HepG2 (cell line): ENCODE results near the gene TM2D1. TPM values are rescaled to one million over a fixed set of nuclear protein-coding genes. Genes with fewer than 3 reads are reported as not detected.

Experiments
- AFF4 ChIP-seq: sonication (generic); formaldehyde crosslinking; IDR thresholded peaks from 2 replicates; pipeline ENCODE4 v1.4.0; 2020; ENCODE audit warnings: missing genetic modification reagents
- NR1H2 ChIP-seq: sonication (generic); formaldehyde crosslinking; IDR thresholded peaks from 2 replicates; pipeline ENCODE4 v1.8.1; 2022; ENCODE audit warnings: low read depth, missing genetic modification reagents, borderline replicate concordance
- PHF5A ChIP-seq: IDR thresholded peaks from one replicate; pipeline ENCODE4 v1.6.1; 2018; ENCODE audit warnings: low read depth, missing genetic modification reagents; ENCODE audit not compliant: unreplicated experiment
- STAT5B ChIP-seq: sonication (generic); formaldehyde crosslinking; IDR thresholded peaks from 2 replicates; pipeline ENCODE4 v1.4.0; 2020; ENCODE audit warnings: missing genetic modification reagents
- TOPORS ChIP-seq: sonication (generic); formaldehyde crosslinking; IDR thresholded peaks from 2 replicates; pipeline ENCODE4 v1.8.0; 2023; ENCODE audit warnings: mild to moderate bottlenecking, missing genetic modification reagents
- ZBTB21 ChIP-seq: sonication (generic); formaldehyde crosslinking; IDR thresholded peaks from 2 replicates; pipeline ENCODE4 v1.4.0; 2020; ENCODE audit warnings: missing genetic modification reagents
- ZNF761 ChIP-seq: sonication (generic); formaldehyde crosslinking; conservative IDR thresholded peaks from 2 replicates; pipeline ENCODE4 v1.4.0; 2020; ENCODE audit warnings: mild to moderate bottlenecking, missing genetic modification reagents
- ZNF766 ChIP-seq: sonication (generic); formaldehyde crosslinking; IDR thresholded peaks from 2 replicates; pipeline ENCODE4 v1.5.0; 2020; ENCODE audit warnings: missing genetic modification reagents, borderline replicate concordance
- polyA plus RNA-seq, 8 experiments: library from polyadenylated mRNA; depleted of rRNA in 3 of 8; stranded (reverse) in 7 of 8; unstranded in 1 of 8; fragments of >200 nt; fragmentation: Illumina TruSeq in 4 of 8; extraction: Trizol in 4 of 8; gene quantifications; 2 replicates each; pipeline versions ENCODE4 v1.2.1 to v1.2.3, GENCODE V29; 2011 to 2016; ENCODE audit warnings: low read depth in 4 of 8, missing spikeins in 1 of 8, mixed read lengths in 1 of 8; ENCODE audit not compliant: insufficient read depth in 1 of 8
- total RNA-seq, 5 experiments: library from RNA; depleted of rRNA; stranded (reverse); fragments of >200 nt; fragmentation: Illumina TruSeq; extraction: Trizol; gene quantifications; 2 replicates each; pipeline ENCODE4 v1.2.3, GENCODE V29; 2016; ENCODE audit warnings: low read depth in 1 of 5
- TF ChIP-seq, protein P1 (sequence below): sonication (generic); formaldehyde crosslinking; IDR thresholded peaks from 2 replicates; pipeline ENCODE4 v1.4.0; 2020; ENCODE audit warnings: mild to moderate bottlenecking, missing genetic modification reagents
- TF ChIP-seq, protein P2 (sequence below): sonication (generic); formaldehyde crosslinking; IDR thresholded peaks from 2 replicates; pipeline ENCODE4 v1.5.0; 2020; ENCODE audit warnings: missing genetic modification reagents, mild to moderate bottlenecking, borderline replicate concordance
- TF ChIP-seq, protein P3 (sequence below): sonication (generic); formaldehyde crosslinking; IDR thresholded peaks from 2 replicates; pipeline ENCODE4 v1.8.1; 2022; ENCODE audit warnings: low read depth, mild to moderate bottlenecking, missing genetic modification reagents

TM2D1 gene
- total and polyA plus RNA-seq, 2 of the 13 experiments (the other 11 are each of a cell fraction or from before 2014, with no cell fraction given) = 26.6 to 49.0 TPM

GRCh38 chr1:61724813-61725694 lies at the start of gene TM2D1 (continued):
- TF ChIP-seq, protein P1, sequence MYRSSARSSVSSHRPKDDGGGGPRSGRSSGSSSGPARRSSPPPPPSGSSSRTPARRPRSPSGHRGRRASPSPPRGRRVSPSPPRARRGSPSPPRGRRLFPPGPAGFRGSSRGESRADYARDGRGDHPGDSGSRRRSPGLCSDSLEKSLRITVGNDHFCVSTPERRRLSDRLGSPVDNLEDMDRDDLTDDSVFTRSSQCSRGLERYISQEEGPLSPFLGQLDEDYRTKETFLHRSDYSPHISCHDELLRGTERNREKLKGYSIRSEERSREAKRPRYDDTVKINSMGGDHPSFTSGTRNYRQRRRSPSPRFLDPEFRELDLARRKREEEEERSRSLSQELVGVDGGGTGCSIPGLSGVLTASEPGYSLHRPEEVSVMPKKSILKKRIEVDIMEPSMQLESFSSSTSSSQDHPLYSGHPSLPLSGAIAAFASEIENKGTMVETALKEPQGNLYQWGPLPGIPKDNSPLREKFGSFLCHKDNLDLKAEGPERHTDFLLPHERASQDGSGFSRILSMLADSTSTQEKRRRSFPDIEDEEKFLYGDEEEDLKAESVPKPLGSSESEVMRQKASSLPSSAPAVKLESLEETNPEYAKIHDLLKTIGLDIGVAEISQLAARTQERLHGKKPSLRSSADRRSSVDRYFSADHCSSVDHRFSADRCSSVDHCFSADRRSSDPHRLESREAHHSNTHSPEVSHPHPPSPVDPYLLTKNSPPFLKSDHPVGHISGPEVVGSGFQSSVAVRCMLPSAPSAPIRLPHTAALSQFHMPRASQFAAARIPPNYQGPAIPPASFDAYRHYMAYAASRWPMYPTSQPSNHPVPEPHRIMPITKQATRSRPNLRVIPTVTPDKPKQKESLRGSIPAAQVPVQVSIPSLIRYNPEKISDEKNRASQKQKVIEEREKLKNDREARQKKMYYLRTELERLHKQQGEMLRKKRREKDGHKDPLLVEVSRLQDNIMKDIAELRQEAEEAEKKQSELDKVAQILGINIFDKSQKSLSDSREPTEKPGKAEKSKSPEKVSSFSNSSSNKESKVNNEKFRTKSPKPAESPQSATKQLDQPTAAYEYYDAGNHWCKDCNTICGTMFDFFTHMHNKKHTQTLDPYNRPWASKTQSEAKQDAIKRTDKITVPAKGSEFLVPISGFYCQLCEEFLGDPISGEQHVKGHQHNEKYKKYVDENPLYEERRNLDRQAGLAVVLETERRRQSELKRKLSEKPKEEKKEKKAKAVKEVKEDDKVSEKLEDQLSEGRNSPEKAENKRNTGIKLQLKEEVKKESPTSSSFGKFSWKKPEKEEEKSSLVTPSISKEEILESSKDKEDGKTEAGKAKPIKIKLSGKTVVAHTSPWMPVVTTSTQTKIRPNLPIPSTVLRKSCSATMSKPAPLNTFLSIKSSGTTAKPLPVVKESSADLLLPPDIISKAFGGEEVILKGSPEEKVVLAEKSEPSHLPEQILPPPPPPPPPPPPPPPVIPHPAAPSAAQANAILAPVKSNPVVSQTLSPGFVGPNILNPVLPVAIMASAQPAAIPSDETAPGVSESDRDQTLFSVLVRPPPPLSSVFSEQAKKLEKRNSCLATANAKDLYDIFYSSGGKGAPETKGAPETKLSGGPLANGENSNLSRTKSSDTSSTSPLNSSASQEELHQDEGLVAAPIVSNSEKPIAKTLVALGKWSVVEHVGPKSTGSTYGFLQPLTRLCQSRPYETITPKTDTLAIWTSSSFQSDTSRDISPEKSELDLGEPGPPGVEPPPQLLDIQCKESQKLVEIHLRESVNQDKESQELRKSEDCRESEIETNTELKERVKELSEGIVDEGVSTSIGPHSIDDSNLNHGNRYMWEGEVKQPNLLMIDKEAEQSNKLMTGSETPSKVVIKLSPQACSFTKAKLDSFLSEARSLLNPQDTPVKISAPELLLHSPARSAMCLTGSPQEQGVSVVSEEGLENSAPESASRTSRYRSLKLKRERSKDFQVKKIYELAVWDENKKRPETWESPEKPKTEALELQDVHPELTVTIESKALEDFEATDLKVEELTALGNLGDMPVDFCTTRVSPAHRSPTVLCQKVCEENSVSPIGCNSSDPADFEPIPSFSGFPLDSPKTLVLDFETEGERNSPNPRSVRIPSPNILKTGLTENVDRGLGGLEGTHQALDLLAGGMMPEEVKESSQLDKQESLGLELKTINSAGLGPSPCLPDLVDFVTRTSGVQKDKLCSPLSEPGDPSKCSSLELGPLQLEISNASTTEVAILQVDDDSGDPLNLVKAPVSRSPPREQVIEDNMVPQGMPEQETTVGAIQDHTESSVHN (CRISPR knock-in tag) = 0 out of 2 replicates have a peak, but pooled peaks have one; percentile 74
- TF ChIP-seq, protein P2, sequence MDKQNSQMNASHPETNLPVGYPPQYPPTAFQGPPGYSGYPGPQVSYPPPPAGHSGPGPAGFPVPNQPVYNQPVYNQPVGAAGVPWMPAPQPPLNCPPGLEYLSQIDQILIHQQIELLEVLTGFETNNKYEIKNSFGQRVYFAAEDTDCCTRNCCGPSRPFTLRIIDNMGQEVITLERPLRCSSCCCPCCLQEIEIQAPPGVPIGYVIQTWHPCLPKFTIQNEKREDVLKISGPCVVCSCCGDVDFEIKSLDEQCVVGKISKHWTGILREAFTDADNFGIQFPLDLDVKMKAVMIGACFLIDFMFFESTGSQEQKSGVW (CRISPR knock-in tag) = no peak
- TF ChIP-seq PHF5A (CRISPR knock-in tag) = peak; percentile 51
- TF ChIP-seq STAT5B (CRISPR knock-in tag) = no peak
- TF ChIP-seq AFF4 = 0 out of 2 replicates have a peak, but pooled peaks have one; percentile 76
- TF ChIP-seq, protein P3, sequence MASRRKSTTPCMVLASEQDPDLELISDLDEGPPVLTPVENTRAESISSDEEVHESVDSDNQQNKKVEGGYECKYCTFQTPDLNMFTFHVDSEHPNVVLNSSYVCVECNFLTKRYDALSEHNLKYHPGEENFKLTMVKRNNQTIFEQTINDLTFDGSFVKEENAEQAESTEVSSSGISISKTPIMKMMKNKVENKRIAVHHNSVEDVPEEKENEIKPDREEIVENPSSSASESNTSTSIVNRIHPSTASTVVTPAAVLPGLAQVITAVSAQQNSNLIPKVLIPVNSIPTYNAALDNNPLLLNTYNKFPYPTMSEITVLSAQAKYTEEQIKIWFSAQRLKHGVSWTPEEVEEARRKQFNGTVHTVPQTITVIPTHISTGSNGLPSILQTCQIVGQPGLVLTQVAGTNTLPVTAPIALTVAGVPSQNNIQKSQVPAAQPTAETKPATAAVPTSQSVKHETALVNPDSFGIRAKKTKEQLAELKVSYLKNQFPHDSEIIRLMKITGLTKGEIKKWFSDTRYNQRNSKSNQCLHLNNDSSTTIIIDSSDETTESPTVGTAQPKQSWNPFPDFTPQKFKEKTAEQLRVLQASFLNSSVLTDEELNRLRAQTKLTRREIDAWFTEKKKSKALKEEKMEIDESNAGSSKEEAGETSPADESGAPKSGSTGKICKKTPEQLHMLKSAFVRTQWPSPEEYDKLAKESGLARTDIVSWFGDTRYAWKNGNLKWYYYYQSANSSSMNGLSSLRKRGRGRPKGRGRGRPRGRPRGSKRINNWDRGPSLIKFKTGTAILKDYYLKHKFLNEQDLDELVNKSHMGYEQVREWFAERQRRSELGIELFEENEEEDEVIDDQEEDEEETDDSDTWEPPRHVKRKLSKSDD (CRISPR knock-in tag) = peak; percentile 77
- TF ChIP-seq NR1H2 (CRISPR knock-in tag) = no peak
- no peak for TF ChIP-seq TOPORS
- peak; percentile 30; the same call in 1 of the 2 replicates for TF ChIP-seq ZNF761 (CRISPR knock-in tag)
- peak; percentile 71 for TF ChIP-seq ZBTB21 (CRISPR knock-in tag)
- TF ChIP-seq ZNF766 (CRISPR knock-in tag) = no peak; the same call in 1 of the 2 replicates
